GM12865 (cell line): ENCODE measurements around the gene USP3.

Experiments
- DNase-seq: peaks from one replicate; pipeline ENCODE4 v3.0.0; 2010; ENCODE audit warnings: low read depth
- H3K4me3 ChIP-seq: 2 replicates; pipeline ENCODE4 v1.5.1; 2011; ENCODE audit warnings: mild to moderate bottlenecking, low read depth, low read length, control low read depth
- CTCF ChIP-seq: IDR thresholded peaks from 2 replicates; pipeline ENCODE4 v1.5.1; 2011; ENCODE audit warnings: low read length, control low read depth, low read depth, inconsistent platforms; ENCODE audit not compliant: insufficient read depth; ENCODE audit errors: missing control alignments

Gene USP3

GRCh38 chr15:63523306-63523990, 19.1 kb downstream of the USP3 start:
- no peak overlapping the region for H3K4me3 ChIP-seq
- TF ChIP-seq CTCF = no peak
- DNase-seq = no peak

GRCh38 chr15:63524316-63525015, 20.1 kb downstream of the USP3 start:
- DNase-seq = no peak
- no peak overlapping the region for H3K4me3 ChIP-seq
- TF ChIP-seq CTCF = no peak

- no peak overlapping the region for H3K4me3 ChIP-seq
- TF ChIP-seq CTCF = no peak
- no peak for DNase-seq
Observed at GRCh38 chr15:63526401-63526800, 22.0 kb downstream of the USP3 start.

- TF ChIP-seq CTCF = no peak
- no peak overlapping the region for H3K4me3 ChIP-seq
- DNase-seq = no peak
Observed at GRCh38 chr15:63528138-63528659, 23.8 kb downstream of the USP3 start.

GRCh38 chr15:63530235-63530634, 25.8 kb downstream of the USP3 start:
- peak; percentile 37 for DNase-seq
- H3K4me3 ChIP-seq = no peak overlapping the region
- TF ChIP-seq CTCF = no peak

GRCh38 chr15:63530752-63531299, 26.4 kb downstream of the USP3 start:
- no peak overlapping the region for H3K4me3 ChIP-seq
- TF ChIP-seq CTCF = no peak
- DNase-seq = peak; percentile 74
